GM23338 (cell line): Measurements from ENCODE around the gene GOLM1. TPM values are rescaled to one million over a fixed set of nuclear protein-coding genes. Genes with fewer than 3 reads are reported as not detected.

Experiments used
- ATAC-seq: fragments of 200-7000 bp; cut with Tn5 transposase; 3 replicates; pipeline ENCODE4 v1.9.1; 2020
- DNase-seq: peaks from one replicate; pipeline ENCODE4 v3.0.0-alpha.2; 2015; ENCODE audit warnings: low spot score
- H2AFZ ChIP-seq: fragments of 200-600 bp; sonication (generic); 2 replicates; pipeline ENCODE4 v1.8.0; 2016; ENCODE audit warnings: antibody characterized with exemption, mild to moderate bottlenecking, moderate library complexity
- H3F3A ChIP-seq: fragments of 200-600 bp; sonication (generic); replicated peaks from 2 replicates; pipeline ENCODE4 v1.8.0; 2017; ENCODE audit warnings: antibody characterized with exemption, mixed run types, low read depth
- H3K27ac ChIP-seq: fragments of 200-600 bp; sonication (generic); 2 replicates; pipeline ENCODE4 v1.6.1; 2016; ENCODE audit warnings: low read depth
- H3K27me3 ChIP-seq: fragments of 200-600 bp; sonication (generic); 2 replicates; pipeline ENCODE4 v1.8.0; 2016; ENCODE audit warnings: mild to moderate bottlenecking, mixed run types, moderate library complexity; ENCODE audit not compliant: insufficient read depth
- H3K36me3 ChIP-seq: fragments of 200-600 bp; sonication (generic); 2 replicates; pipeline ENCODE4 v1.8.0; 2016; ENCODE audit warnings: mild to moderate bottlenecking; ENCODE audit not compliant: insufficient read depth
- H3K4me1 ChIP-seq: fragments of 200-600 bp; sonication (generic); 2 replicates; pipeline ENCODE4 v1.8.0; 2016; ENCODE audit warnings: mild to moderate bottlenecking, moderate library complexity; ENCODE audit not compliant: insufficient read depth
- H3K4me2 ChIP-seq: fragments of 200-600 bp; sonication (generic); 2 replicates; pipeline ENCODE4 v1.7.1; 2017; ENCODE audit warnings: mixed run types
- H3K4me3 ChIP-seq: fragments of 200-600 bp; sonication (generic); 2 replicates; pipeline ENCODE4 v1.6.1; 2016; ENCODE audit warnings: mixed run types
- H3K79me2 ChIP-seq: fragments of 200-600 bp; sonication (generic); replicated peaks from 2 replicates; pipeline ENCODE4 v1.8.0; 2017; ENCODE audit warnings: mild to moderate bottlenecking; ENCODE audit not compliant: insufficient read depth
- H3K9me2 ChIP-seq: fragments of 200-600 bp; sonication (generic); 2 replicates; pipeline ENCODE4 v1.8.0; 2017; ENCODE audit not compliant: insufficient read depth
- H4K20me1 ChIP-seq: fragments of 200-600 bp; sonication (generic); replicated peaks from 2 replicates; pipeline ENCODE4 v1.8.0; 2017; ENCODE audit warnings: mild to moderate bottlenecking; ENCODE audit not compliant: insufficient read depth
- H3K27ac Mint-ChIP-seq: 2 replicates; pipeline ENCODE4 v1.8.0; 2020; ENCODE audit warnings: inconsistent platforms, mild to moderate bottlenecking, moderate library complexity, mixed read lengths
- H3K27me3 Mint-ChIP-seq: 3 replicates; pipeline ENCODE4 v1.8.0; 2022; ENCODE audit warnings: low read depth, mild to moderate bottlenecking, moderate library complexity, mixed read lengths, inconsistent platforms; ENCODE audit not compliant: insufficient read depth, poor library complexity
- H3K36me3 Mint-ChIP-seq: 3 replicates; pipeline ENCODE4 v1.8.0; 2021; ENCODE audit warnings: low read depth, mild to moderate bottlenecking, inconsistent platforms, moderate library complexity, mixed read lengths
- H3K4me1 Mint-ChIP-seq: 3 replicates; pipeline ENCODE4 v1.8.0; 2020; ENCODE audit warnings: mild to moderate bottlenecking, inconsistent platforms, mixed read lengths
- H3K4me3 Mint-ChIP-seq: 3 replicates; pipeline ENCODE4 v1.8.0; 2021; ENCODE audit warnings: moderate library complexity, mild to moderate bottlenecking, inconsistent platforms, mixed read lengths
- H3K9me3 Mint-ChIP-seq: 3 replicates; pipeline ENCODE4 v1.8.0; 2020; ENCODE audit warnings: moderate library complexity, mild to moderate bottlenecking, inconsistent platforms, mixed read lengths
- CREB1 ChIP-seq: fragments of 250-450 bp; sonication (Bioruptor Pico); IDR thresholded peaks from 2 replicates; pipeline ENCODE4 v1.5.0; 2020; ENCODE audit warnings: low read depth, mild to moderate bottlenecking, moderate library complexity
- ETS1 ChIP-seq: IDR thresholded peaks from 2 replicates; pipeline ENCODE4 v1.6.1; 2016; ENCODE audit warnings: antibody characterized with exemption
- EZH2 ChIP-seq: fragments of 200-600 bp; sonication (generic); IDR thresholded peaks from one replicate; pipeline ENCODE4 v1.8.0; 2017; ENCODE audit warnings: antibody characterized with exemption, mild to moderate bottlenecking, low read depth; ENCODE audit not compliant: unreplicated experiment
- EZH2phosphoT487 ChIP-seq: fragments of 200-600 bp; sonication (generic); IDR thresholded peaks from one replicate; pipeline ENCODE4 v1.8.1; 2018; ENCODE audit warnings: antibody characterized with exemption; ENCODE audit not compliant: unreplicated experiment
- POLR2AphosphoS5 ChIP-seq: IDR thresholded peaks from 2 replicates; pipeline ENCODE4 v1.6.1; 2016; ENCODE audit warnings: antibody characterized with exemption, low read depth
- STAT1 ChIP-seq: IDR thresholded peaks from one replicate; pipeline ENCODE4 v1.6.1; 2016; ENCODE audit warnings: antibody characterized with exemption; ENCODE audit not compliant: unreplicated experiment
- ZNF114 ChIP-seq: fragments of 250-450 bp; sonication (Bioruptor Pico); IDR thresholded peaks from 2 replicates; pipeline ENCODE4 v1.5.0; 2020; ENCODE audit warnings: mild to moderate bottlenecking, moderate library complexity
- ZNF331 ChIP-seq: fragments of 250-450 bp; sonication (Bioruptor Pico); IDR thresholded peaks from 2 replicates; pipeline ENCODE4 v1.5.0; 2020; ENCODE audit warnings: low read depth, mild to moderate bottlenecking, moderate library complexity
- polyA plus RNA-seq: library from polyadenylated mRNA; unstranded; fragments of >200 nt; fragmentation: Nextera tagmentation; extraction: Ambion mirVana; gene quantifications from 2 replicates; pipeline ENCODE4 v1.2.1, GENCODE V29; 2016
- total RNA-seq: library from RNA; depleted of rRNA; stranded (reverse); fragments of >200 nt; shearing (Covaris generic); gene quantifications from 2 replicates; pipeline ENCODE4 v1.2.3, GENCODE V29; 2014
- TF ChIP-seq, protein P1 (sequence below): IDR thresholded peaks from one replicate; pipeline ENCODE4 v1.6.1; 2018; ENCODE audit warnings: antibody characterized with exemption; ENCODE audit not compliant: unreplicated experiment
- TF ChIP-seq, protein P2 (sequence below), 2 experiments: fragments of 200-600 bp in 1 of 2; sonication (generic) in 1 of 2; conservative IDR thresholded peaks; 2 replicates each; pipeline versions ENCODE4 v1.5.1 to v1.6.1; 2016 to 2017; ENCODE audit warnings: antibody characterized with exemption in 2 of 2, low read depth in 2 of 2, mild to moderate bottlenecking in 2 of 2, moderate library complexity in 1 of 2

GOLM1 gene
- total and polyA plus RNA-seq, 2 experiments from 2014 or later = 58.3 to 92.4 TPM

- peaks cover 7% of the 10 kb centered on the region for H3K4me1 ChIP-seq
- no peak overlapping the region for H3K4me3 Mint-ChIP-seq
- no peak overlapping the region for H3K4me2 ChIP-seq
- H3K4me3 ChIP-seq = no peak overlapping the region
- no peaks in the 10 kb centered on the region for H3K27me3 ChIP-seq
- H3K9me3 Mint-ChIP-seq = no peaks in the 10 kb centered on the region
- peaks cover 2% of the 10 kb centered on the region for H3K27me3 Mint-ChIP-seq
- no peak overlapping the region for H3K27ac Mint-ChIP-seq
- H3K36me3 Mint-ChIP-seq = peaks cover 16% of the 10 kb centered on the region; the same call in 2 of the 3 replicates
- peaks cover 21% of the 10 kb centered on the region for H3K79me2 ChIP-seq
- H3K27ac ChIP-seq = no peak overlapping the region
- peaks cover 9% of the 10 kb centered on the region for H4K20me1 ChIP-seq
- H3K9me2 ChIP-seq = no peaks in the 10 kb centered on the region
- DNase-seq (no peak), ATAC-seq (no peak)
- H3K4me1 Mint-ChIP-seq = peaks cover 25% of the 10 kb centered on the region
- TF ChIP-seq, protein P1, sequence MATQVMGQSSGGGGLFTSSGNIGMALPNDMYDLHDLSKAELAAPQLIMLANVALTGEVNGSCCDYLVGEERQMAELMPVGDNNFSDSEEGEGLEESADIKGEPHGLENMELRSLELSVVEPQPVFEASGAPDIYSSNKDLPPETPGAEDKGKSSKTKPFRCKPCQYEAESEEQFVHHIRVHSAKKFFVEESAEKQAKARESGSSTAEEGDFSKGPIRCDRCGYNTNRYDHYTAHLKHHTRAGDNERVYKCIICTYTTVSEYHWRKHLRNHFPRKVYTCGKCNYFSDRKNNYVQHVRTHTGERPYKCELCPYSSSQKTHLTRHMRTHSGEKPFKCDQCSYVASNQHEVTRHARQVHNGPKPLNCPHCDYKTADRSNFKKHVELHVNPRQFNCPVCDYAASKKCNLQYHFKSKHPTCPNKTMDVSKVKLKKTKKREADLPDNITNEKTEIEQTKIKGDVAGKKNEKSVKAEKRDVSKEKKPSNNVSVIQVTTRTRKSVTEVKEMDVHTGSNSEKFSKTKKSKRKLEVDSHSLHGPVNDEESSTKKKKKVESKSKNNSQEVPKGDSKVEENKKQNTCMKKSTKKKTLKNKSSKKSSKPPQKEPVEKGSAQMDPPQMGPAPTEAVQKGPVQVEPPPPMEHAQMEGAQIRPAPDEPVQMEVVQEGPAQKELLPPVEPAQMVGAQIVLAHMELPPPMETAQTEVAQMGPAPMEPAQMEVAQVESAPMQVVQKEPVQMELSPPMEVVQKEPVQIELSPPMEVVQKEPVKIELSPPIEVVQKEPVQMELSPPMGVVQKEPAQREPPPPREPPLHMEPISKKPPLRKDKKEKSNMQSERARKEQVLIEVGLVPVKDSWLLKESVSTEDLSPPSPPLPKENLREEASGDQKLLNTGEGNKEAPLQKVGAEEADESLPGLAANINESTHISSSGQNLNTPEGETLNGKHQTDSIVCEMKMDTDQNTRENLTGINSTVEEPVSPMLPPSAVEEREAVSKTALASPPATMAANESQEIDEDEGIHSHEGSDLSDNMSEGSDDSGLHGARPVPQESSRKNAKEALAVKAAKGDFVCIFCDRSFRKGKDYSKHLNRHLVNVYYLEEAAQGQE = no peak
- TF ChIP-seq POLR2AphosphoS5 (no peak), ZNF114 (CRISPR knock-in tag) (no peak), STAT1 (no peak), EZH2 (no peak), CREB1 (CRISPR knock-in tag) (no peak), ZNF331 (no peak), ETS1 (no peak), EZH2phosphoT487 (no peak)
- TF ChIP-seq, protein P2, sequence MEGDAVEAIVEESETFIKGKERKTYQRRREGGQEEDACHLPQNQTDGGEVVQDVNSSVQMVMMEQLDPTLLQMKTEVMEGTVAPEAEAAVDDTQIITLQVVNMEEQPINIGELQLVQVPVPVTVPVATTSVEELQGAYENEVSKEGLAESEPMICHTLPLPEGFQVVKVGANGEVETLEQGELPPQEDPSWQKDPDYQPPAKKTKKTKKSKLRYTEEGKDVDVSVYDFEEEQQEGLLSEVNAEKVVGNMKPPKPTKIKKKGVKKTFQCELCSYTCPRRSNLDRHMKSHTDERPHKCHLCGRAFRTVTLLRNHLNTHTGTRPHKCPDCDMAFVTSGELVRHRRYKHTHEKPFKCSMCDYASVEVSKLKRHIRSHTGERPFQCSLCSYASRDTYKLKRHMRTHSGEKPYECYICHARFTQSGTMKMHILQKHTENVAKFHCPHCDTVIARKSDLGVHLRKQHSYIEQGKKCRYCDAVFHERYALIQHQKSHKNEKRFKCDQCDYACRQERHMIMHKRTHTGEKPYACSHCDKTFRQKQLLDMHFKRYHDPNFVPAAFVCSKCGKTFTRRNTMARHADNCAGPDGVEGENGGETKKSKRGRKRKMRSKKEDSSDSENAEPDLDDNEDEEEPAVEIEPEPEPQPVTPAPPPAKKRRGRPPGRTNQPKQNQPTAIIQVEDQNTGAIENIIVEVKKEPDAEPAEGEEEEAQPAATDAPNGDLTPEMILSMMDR (conservative IDR thresholded peaks at IDR 0.05; ENCODE audit: low read depth in 2 of 2) = no peak
- no peaks in the 10 kb centered on the region for H3K36me3 ChIP-seq
- H3F3A ChIP-seq = no peaks in the 10 kb centered on the region
- H2AFZ ChIP-seq = no peak overlapping the region
Observed at GRCh38 chr9:86069206-86069869, 30.0 kb downstream of the GOLM1 start.
